GM12801 (cell line): ENCODE data around the gene SH3BGR.

Experiments used
- TF ChIP-seq, protein P1 (sequence below): IDR thresholded peaks from one replicate; pipeline ENCODE4 v1.5.1; 2011; ENCODE audit warnings: control low read depth; ENCODE audit not compliant: insufficient read length; ENCODE audit errors: extremely low read depth

SH3BGR gene

DNA sequence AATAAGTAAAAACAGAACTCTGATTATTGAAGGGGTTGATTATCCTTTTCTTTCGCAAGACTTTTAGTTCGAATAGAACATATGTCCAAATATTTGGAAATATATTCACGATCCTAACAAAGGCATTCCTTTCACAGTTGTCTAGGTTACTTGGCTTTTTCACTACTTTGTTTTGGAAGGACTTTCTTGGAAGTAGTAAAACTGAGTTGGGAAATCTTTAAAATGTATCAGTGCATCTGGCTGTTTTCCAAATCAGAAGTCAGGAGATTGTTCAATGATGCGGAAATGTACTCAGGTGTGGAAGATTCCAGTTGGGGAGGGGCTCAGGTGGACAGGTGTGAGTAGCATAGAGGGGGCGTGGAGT, 67.1 kb downstream of the SH3BGR start:
- TF ChIP-seq, protein P1, sequence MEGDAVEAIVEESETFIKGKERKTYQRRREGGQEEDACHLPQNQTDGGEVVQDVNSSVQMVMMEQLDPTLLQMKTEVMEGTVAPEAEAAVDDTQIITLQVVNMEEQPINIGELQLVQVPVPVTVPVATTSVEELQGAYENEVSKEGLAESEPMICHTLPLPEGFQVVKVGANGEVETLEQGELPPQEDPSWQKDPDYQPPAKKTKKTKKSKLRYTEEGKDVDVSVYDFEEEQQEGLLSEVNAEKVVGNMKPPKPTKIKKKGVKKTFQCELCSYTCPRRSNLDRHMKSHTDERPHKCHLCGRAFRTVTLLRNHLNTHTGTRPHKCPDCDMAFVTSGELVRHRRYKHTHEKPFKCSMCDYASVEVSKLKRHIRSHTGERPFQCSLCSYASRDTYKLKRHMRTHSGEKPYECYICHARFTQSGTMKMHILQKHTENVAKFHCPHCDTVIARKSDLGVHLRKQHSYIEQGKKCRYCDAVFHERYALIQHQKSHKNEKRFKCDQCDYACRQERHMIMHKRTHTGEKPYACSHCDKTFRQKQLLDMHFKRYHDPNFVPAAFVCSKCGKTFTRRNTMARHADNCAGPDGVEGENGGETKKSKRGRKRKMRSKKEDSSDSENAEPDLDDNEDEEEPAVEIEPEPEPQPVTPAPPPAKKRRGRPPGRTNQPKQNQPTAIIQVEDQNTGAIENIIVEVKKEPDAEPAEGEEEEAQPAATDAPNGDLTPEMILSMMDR: no peak

- TF ChIP-seq, protein P1: no peak
Observed at GRCh38 chr21:39519835-39520234, 68.1 kb downstream of the SH3BGR start.

DNA sequence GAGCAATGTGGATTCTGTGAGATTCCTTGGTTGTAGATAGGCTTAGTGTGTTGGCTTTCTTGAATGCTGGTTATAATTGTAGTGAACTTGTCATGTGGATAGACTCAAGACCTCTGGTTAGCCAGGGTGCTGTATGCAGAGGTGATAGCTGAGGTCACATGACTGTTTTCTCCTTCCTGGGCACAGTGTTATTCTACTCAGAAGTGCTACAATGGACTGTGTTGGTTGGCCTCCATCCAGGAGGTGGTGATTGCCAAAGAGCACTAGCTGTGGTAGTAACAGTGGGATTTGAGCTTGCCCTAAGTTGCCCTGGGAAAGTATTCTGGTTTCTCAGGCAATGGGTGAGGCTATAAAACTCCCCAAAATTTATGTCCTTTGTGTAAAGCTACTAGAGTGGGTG, 71.6 kb downstream of the SH3BGR start:
- TF ChIP-seq, protein P1: no peak

DNA sequence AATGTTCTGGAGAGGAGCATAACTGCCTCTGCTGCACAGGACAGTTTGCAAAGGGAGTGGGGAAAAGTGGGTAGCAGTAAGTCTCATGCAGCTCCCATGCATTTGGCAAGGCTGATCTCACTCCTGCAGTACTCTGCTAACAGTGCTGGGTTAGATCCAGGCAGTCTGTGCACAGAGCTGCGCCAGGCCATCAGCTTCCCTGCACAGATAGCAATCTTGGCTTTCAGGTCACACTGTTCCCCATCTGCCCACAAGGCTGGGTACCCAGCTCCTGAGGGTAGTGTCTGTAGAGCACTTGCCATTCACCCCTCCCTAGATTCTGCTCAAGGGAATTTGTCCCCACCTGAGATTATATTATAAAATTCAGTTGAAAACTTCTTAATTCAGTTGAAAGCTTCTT, 72.1 kb downstream of the SH3BGR start:
- TF ChIP-seq, protein P1: no peak

- TF ChIP-seq, protein P1: no peak
Observed at GRCh38 chr21:39525129-39525528, 73.4 kb downstream of the SH3BGR start.

DNA sequence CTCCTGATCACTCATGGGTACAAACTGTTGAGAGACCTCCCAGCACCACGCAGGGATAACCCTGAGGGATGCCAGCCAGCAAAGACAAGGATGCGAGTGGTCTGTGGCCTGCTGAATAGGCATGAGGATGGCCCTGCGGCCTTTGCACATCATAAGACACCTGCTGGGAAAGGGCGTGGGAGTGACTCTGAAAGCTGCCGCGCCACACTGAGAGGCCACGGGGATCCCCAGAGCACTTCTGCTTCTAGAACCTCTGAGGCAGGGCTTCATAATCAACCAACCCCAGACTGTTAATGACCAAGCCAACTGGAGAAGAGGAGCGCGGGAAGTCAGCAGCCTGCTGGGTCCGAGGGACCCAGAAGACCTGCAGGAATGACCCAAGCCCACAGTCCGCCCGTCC, 73.8 kb downstream of the SH3BGR start:
- TF ChIP-seq, protein P1: no peak

DNA sequence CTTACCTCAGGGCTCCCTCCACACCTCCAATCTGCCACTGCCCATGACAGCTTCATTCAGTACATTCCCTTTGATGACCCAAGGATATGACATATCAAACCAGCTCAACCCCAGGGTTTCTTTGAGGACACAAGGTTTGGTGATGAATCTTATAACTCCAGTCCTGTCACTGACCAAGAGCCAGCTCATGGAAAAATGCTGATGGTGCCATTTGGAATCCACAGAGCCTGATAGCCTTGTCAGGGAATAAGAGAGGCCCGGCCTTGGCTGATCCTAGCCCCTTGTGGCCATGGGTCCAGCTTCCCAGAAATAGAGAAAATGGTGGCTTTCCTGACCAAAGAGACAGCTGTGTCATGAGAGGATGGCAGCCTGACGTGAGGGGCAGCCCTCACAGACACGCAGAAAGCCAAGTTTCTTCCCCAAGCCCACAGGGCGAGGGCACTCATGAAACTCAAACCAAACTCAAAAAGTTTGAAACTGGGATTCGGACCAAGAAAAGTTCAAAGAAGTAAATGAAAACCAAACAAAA, 75.4 kb downstream of the SH3BGR start:
- TF ChIP-seq, protein P1: no peak
